GM18519 (cell line): ENCODE results near the gene ERN2.
"Not testable (repeated sequence)": the region's sequence is repeated elsewhere in the genome, so short reads cannot be mapped to it uniquely, and the experiment has no call there.

Experiments
- ATAC-seq: cut with Tn5 transposase; IDR thresholded peaks from one replicate; pipeline ENCODE4 v1.9.1; 2021; ENCODE audit warnings: mild to moderate bottlenecking, moderate library complexity; ENCODE audit not compliant: unreplicated experiment, low FRiP score

Gene ERN2

DNA sequence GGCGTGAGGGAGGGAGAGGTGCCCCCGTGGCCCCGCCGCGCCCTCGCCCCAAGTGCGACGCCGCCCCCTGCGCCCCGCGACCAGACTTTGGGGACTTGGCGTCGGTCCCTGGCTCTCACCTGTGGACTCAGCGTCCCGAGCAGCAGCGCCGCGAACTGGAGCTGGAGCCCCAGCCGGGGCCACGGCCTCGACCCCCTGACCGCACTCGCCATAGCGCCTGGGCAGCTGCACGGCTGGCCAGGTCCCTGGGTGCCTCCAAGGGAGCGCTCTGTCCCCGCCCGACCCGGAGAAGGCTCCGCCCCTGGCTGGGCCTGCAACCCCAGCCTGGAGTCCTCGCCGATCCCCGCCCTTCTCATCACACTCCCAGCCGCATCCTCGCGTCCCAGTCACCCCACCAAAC lies at the start of gene ERN2:
ERN2 (minus strand) TSS at position 247 of the 400 bp plus-strand sequence; CDS start at position 212, 35 bp downstream.
- ATAC-seq = no peak

DNA sequence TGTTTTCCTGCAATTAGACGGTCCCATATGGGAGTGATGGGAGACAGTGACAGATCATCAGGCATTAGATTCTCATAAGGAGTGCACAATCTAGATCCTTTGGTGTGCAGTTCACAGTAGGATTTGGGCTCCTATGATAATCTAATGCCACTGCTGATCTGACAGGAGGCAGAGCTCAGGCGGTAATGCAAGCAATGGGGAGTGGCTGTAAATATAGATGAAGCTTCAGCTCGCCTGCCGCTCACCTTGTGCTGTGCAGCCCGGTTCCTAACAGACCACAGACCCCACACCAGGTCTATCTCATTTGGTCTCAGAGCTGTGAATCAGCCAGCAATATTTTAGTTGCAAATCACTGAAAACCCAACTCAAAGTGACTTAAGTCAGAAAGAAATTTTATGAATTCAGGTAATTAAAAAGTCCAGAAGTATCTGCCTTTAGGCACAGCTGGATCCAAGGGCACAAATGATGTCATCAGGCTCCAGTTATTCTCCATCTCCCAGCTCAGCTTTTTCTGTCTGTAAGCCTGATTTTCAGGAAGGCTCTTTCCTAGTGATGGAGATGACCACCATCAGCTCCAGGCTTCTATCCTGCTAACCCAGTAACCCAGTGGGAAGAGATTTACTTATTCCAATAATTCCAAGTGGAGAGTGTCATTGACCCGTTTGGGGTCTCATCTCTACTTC lies 45.1 kb upstream of the ERN2 start:
- no peak for ATAC-seq

DNA sequence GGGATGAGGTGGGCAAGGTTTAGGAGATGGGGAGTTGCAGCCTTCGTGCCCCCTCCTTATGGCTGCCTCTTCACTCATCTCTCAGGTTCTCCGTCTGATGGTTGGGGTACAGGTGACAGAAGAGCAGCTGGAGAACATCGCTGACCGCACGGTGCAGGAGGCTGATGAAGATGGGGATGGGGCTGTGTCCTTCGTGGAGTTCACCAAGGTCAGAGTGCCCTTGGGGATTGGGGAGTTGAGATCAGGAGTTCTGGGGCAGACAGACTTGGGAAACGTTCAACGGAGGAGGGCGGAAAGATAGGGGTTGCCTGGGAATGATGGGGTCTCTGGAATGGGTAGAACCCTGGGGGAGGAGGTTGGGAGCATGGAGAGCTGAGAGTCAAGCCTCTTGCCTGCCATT lies 44.1 kb upstream of the ERN2 start:
- ATAC-seq = no peak

DNA sequence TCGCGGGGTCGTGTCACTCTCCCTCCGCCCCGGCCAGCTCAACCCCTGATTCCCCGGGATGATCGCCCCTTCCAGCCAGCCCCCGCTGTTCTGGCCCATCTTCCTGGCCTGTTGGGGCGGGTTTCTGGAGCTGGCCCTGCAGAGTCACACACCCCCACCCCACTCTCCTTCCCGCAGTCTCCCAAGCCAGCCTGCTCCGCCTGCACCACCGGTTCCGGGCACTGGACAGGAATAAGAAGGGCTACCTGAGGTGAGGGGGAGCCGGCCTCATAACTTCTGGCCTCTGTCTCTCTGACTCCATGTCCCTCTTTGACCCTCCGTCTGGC lies 42.4 kb upstream of the ERN2 start:
- no peak for ATAC-seq

DNA sequence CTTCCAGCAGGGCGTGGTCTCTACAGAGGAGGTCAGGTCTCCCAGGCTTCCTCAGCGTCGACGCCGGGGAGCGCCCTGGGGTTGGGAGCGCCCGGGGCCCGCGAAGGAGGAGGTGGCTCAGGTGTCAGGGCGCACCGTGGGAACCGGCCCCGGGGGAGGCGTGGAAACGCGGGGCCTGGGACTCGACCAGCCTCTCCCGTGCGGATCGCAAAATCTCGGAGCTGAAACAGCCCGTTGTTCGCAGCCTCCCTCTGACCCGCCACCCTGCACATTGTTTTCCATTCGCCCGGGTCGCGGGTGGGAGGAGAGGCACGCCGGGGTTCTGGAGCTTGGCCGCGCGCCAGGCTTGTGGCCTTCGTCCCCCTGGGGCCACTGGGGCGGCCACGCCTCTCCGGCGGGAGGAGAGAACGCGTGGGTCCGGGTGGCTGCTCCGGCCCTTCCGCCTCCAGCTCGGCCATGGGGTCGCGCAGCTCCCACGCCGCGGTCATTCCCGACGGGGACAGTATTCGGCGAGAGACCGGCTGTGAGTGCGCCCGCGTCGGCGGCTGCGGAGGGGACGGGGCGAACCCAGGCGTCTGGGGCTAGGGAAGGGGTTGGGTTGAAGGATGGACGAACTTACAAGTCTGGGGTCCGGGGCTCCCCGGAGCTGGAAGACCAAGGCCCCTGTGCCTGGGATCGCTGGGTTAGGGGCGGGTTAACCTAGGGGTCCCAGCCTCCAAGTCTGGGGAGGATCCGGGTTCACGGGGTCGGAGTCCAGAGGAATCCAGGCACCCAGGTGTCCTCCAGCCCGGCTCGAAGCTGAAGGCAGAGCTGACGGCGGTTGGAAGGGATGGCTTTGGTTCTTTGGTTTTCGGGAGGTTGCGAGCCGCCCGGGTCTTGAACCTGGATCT lies 41.8 kb upstream of the ERN2 start, which contains the start of gene CHP2:
CHP2 (plus strand) TSS at position 433 of the 890 bp plus-strand sequence; CDS start at position 457, 24 bp downstream.
- ATAC-seq = no peak

DNA sequence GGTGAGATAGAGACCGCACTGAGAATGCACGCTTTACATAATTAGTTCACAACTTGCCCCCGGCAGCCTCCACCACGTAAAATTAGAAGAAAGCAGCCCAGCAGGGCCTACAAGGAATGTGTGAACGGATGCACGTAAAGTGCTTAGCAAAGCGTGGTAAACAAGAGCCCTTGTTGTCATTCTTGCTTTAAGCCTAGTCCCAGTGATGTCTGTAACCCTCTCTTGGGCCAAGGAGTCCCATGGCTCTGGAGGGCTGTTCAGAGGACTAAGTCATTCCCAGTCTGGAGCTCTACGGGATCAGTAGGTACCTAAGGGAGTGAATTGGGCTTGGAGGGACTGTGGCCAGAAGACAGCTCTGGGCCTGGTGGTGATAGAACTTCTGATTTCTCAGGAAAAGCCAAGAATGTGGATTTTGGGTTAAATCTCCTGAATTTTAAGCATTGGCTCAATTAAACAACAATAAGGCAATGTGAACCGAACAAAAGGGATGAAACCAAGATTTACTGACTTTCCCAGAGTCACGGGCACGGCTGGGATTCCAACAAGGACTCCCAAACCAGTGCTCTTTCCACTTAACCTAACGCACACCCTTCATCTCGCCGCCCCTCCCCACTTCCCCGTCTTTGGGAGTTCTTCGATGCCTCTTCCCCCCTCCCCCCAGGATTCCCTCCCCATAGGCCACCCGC lies 41.0 kb upstream of the ERN2 start:
- ATAC-seq = no peak

DNA sequence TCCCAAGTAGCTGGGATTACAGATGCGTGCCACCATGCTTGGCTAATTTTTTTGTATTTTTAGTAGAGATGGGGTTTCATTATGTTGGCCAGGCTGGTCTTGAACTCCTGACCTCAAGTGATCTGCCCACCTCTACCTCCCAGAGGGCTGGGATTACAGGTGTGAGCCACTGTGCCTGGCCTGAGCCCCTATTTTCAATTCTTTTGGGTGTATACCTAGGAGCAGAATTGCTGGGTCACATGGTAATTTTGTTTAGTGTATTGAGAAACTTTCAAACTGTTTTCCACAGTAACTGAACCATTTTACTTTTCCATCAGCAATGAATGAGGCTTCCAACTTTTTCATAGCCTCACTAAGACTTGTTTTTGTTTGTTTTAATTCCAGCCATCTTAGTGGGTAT lies 38.0 kb upstream of the ERN2 start:
- ATAC-seq = not testable (repeated sequence)

DNA sequence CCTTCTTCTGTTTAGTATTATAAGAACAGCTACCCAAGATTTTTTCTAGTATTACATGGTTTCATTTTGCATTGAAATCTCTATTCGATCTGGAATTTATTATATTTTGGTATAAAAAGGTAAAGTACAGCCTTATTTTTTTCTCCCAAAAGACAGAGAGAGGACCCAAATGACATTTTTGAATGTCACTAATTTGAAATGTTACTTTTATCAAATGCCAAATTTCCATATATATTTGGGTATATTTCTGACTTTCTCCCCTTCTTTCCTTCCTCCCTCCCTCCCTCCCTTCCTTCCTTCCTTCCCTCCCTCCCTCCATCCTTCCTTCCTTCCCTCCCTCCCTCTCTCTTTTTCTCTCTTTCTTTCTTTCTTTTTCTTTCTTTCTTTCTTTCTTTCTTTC lies 35.6 kb upstream of the ERN2 start:
- ATAC-seq = no peak

DNA sequence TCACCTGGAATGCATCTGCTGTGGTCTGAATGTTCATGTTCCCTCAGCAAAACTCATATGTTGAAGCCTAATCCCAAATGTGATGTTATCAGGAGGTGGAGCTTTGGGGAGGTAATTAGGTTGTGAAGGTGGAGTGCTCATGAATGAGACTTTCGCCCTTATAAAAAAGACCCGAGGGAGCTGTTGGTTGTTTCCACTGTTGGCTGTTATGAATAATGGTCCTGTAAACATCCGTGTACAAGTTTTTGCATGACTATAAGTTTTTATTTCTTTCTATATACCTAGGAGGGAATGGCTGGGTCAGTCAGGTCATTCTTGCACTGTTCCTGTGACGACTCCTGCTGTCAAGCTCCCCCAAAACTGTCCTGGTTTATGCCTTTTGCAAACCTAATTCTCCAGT lies 32.2 kb upstream of the ERN2 start:
- ATAC-seq = no peak

DNA sequence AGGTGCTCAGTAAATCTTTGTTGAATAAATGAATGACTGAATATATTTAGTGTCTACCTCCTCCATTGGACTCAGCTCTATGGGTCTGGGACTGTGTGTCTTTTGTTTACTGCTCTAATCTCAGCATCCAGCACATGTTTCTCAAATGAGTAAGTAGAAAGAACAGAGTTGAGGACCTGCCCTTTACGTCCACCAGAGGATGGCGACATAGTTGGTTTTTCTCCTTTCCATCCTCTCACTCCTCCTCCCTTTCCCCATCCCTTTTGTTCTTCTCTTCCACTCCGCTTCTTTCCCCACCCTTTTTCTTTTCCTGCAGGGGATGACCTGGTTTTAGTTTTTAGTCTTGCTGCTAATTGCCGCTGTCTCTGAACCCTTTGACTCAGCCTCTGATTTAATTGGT lies 29.7 kb upstream of the ERN2 start:
- ATAC-seq = no peak

DNA sequence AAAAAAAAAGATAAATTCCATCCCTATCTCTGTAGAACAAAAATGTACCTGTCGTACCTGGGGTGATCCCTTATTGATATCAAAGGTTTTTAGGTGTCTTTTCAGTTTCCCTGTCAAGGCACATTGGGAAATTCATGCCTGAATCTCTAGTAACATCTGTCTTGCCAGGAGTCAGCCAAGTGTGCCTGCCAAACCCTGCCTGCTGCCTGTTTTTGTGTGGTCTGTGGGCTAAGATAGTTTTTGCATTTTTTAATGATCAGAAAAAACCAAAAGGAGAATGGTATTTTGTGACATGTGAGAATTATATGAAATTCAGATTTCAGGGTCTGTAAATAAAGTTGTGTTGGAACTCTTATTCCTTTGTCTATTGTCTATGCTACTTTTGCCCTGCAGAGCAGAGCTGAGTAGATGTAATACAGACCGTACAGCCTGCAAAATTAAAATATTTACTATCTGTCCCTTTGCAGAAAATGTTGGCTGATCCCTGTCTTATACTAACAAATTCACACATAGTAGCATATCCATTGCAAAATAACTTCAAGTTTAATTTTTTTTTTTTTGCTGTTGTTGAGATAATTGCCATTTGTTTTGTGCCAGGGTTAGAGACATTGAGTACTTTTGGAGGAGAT lies 28.8 kb upstream of the ERN2 start:
- ATAC-seq = no peak

DNA sequence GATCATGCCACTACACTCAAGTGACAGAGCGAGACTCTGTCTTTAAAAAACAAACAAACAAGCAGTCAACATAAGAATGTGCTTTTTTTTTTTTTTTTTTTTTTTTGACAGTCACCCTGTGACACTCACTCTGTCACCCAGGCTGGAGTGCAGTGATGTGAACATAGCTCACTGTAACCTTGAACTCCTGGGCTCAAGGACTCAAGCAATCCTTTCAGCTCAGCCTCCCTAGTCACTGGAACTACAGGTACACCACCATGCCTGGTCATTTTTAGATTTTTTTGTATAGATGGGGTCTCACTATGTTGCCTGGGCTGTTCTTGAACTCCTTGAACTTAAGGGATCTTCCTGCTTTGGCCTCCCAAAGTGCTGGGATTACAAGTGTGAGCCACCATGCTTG lies 26.5 kb upstream of the ERN2 start:
- no peak for ATAC-seq

DNA sequence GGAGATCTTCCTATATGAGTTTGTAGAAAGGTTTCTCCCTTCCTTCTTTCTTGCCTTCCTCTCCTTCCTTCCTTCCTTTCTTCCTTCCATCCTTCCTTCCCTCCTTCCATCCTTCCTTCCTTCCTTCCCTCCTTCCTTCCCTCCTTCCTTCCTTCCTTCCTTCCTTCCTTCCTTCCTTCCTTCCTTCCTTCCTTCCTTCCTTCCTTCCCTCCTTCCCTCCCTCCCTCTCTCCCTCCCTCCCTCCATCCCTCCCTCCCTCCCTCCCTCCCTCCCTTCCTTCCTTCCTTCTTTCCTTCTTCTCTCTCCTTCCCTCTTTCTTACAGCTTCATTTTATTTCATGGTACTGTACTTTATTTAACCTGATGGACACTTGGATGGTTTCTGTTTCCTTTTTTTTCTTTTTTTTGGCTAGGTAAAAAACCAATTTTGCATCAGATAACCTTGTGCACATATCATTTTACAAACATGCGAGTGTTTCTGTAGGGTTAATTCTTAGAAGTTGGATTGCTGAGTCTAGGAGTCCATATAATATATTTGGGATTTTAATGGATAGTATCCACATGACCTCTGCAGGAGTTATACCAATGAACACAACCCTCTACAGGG lies 24.5 kb upstream of the ERN2 start:
- not testable (repeated sequence) for ATAC-seq

DNA sequence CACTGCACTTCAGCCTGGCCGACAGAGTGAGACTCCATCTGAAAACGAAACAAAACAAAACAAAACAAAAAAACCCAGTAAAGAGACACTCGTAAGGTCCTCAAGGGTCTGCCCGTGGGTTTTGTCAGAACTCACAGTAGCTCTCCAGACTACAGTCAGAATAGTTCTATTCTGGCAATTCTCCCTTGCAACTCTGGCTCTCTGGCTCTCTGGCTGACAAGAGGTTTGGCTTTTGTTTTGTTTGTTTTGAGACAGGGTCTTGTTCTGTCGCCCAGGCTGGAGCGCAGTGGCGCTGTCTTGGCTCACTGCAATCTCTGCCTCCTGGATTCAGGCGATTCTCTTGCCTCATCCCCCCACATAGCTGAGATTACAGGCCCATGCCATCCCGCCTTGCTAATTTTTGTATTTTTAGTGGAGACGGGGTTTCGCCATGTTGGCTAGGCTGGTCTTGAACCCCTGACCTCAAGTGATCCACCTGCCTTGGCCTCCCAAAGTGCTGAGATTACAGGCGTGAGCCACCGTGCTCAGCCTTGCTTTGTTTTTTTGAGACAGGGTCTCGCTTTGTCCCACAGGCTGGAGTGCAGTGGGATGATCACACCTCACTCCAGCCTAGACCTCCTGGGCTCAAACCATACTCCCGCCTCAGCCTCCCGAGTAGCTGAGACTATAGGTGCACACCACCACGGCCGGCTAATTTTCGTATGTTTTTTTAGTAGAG lies 21.3 kb upstream of the ERN2 start:
- ATAC-seq = no peak

DNA sequence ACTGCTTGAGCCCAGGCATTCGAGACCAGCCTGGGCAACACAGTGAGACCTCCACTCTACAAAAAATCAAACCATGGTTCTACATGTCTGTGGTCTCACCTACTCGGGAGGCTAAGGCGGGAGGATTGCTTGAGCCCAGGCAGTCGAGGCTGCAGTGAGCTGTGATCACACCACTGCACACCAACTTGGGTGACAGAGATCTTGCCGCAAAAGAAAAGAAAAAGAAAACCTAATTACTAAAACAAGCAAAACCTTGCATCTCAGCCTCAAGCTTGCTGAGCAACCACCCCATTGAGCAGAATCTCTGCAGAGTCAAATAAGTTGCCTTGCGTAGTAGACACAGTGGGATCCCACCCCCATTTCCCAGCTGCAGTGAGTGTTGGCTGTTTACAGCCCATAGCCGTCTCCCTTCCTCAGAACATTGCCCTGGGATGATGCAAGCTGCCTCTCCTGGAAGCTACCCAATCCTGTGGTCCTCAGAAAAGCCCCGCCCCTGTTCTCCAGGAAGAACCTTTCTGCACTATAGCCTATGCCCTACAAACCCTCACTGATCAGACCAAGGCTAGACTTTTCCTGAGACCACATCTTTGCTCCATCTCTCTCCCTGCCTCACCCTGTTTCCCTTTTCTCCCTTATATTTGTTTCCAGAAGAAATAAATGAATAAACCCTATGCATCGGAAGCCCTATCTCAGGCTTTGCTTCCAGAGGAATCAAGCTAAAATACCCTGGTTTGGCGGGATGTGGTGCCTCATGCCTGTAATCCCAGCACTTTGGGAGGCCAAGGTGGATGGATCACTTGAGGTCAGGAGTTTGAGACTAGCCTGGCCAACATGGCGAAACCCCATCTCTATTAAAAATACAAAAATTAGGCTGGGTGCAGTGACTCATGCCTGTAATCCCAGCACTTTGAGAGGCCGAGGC lies 16.7 kb upstream of the ERN2 start:
- no peak for ATAC-seq

DNA sequence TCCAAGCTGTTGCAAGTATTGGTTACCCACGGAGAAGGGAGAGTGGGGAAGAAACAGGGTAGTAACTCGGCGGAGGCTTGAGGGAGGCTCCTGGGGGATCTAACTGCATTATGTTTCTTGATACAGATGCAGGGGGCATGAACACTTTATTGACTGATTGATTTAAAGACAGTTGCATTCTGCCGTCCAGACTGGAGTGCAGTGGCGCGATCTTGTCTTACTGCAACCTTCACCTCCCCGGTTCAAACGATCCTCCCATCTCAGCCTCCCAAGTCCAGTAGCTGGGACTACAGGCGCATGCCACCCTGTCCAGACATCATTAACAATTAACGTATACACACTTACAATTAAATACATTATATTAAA lies 15.1 kb upstream of the ERN2 start:
- ATAC-seq = no peak

DNA sequence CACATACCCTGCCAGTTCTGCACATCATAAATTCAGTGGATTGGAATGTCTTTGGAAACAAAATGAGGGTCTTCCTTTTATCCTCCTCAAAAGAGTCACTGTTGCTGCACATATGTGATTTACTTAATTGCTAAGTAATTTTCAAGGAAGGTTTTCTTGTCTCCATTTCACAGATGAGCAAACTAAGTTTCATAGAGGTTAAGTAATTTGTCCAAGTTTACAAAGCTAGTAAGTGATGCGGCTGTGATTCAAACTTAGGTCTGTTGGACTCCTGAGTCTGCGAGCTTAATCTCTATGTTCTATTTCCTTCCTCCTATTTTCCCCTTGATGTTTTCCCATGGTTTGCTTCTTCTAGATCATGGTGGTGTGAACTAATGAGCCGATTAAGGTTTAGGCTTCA lies 13.7 kb upstream of the ERN2 start:
- ATAC-seq = no peak

DNA sequence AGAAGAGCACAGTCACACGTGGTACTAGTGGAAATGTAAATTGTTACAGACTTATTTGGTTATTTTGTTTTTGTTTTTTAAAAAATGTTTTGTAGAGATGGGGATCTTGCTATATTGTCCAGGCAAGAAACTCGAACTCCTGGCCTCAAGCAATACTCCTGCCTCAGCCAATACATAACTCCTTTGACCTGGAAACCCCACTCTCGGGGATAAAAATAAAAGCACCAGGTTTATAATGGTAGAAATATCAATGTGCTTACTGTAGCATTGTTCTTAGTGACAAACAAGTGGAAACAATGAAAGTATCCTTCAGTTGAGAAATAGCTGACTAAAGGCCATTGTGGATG lies 11.7 kb upstream of the ERN2 start:
- no peak for ATAC-seq
